Activated B cell treated with CpG ODN at 0.5 μM for 24 hours (primary cell): ENCODE results near the gene DENND6B. TPM values are rescaled to one million over a fixed set of nuclear protein-coding genes. Genes with fewer than 3 reads are reported as not detected.

ENCODE experiments used
- ATAC-seq: fragments of 200-7000 bp; cut with Tn5 transposase; one replicate; pipeline ENCODE4 v1.10.0; 2021; ENCODE audit warnings: low read depth, mild to moderate bottlenecking, moderate library complexity
- CTCF ChIA-PET: fragments of 350-600 bp; sonication (Branson Sonifier 250); formaldehyde crosslinking; loops from one replicate; lab custom pipeline; 2021; ENCODE audit warnings: antibody characterized with exemption; lab: Charles Lee
- POLR2A ChIA-PET: fragments of 350-600 bp; sonication (Branson Sonifier 250); formaldehyde crosslinking; loops from one replicate; lab custom pipeline; 2021; ENCODE audit warnings: antibody characterized with exemption; lab: Charles Lee
- DNase-seq: peaks from one replicate; pipeline ENCODE4 v3.0.0; 2022
- H3K27ac Mint-ChIP-seq: one replicate; pipeline ENCODE4 v1.8.0; 2020; ENCODE audit warnings: mixed read lengths
- H3K27me3 Mint-ChIP-seq: one replicate; pipeline ENCODE4 v1.8.0; 2021; ENCODE audit warnings: mixed read lengths
- H3K36me3 Mint-ChIP-seq: one replicate; pipeline ENCODE4 v1.8.0; 2021; ENCODE audit warnings: low read depth, mixed read lengths
- H3K4me1 Mint-ChIP-seq: one replicate; pipeline ENCODE4 v1.8.0; 2021; ENCODE audit warnings: mixed read lengths
- H3K4me3 Mint-ChIP-seq: one replicate; pipeline ENCODE4 v1.8.0; 2020; ENCODE audit warnings: mild to moderate bottlenecking, mixed read lengths
- H3K9me3 Mint-ChIP-seq: one replicate; pipeline ENCODE4 v1.8.0; 2020; ENCODE audit warnings: mixed read lengths
- CTCF ChIP-seq: fragments of 200-600 bp; IDR thresholded peaks from one replicate; pipeline ENCODE4 v1.8.0; 2022; ENCODE audit warnings: antibody characterized with exemption, mild to moderate bottlenecking
- intact Hi-C: fragments of 100-400 bp; cut with micrococcal nuclease; formaldehyde crosslinking; loops from one replicate; pipeline ENCODE4 v1.15.1; 2024
- total RNA-seq: library from RNA; stranded (reverse); gene quantifications from 2 replicates; pipeline ENCODE4 v1.2.3, GENCODE V29; 2022

The DENND6B gene
- total RNA-seq, 1 donor from 2014 or later, result 5.2 TPM

- intact Hi-C loops, result no loop called here
- Mint-ChIP-seq H3K27ac (no peak overlapping the region), H3K36me3 (no peaks in the 10 kb centered on the region), H3K9me3 (no peaks in the 10 kb centered on the region), H3K4me1 (peaks cover 20% of the 10 kb centered on the region), H3K4me3 (no peak overlapping the region), H3K27me3 (peaks cover 9% of the 10 kb centered on the region)
- DNase-seq, result no peak
- POLR2A ChIA-PET, result interaction anchor here (1.0 kb wide), 1 partner anchor 14 kb away, joined by 3 read pairs; the partner anchor contains the start of gene HDAC10
- CTCF ChIA-PET, result no interaction called here
- TF ChIP-seq CTCF, result no peak
- ATAC-seq, result no peak
Observed at GRCh38 chr22:50264946-50265669, 61.7 kb downstream of the DENND6B start.

- CTCF ChIA-PET, result interaction anchor here (1.4 kb wide), 1 partner anchor 11 kb away, joined by 3 read pairs; no protein-coding TSS in a partner anchor
- Mint-ChIP-seq H3K4me3 (no peak overlapping the region), H3K4me1 (peaks cover 20% of the 10 kb centered on the region), H3K27ac (no peak overlapping the region), H3K36me3 (no peaks in the 10 kb centered on the region), H3K9me3 (no peaks in the 10 kb centered on the region), H3K27me3 (peaks cover 9% of the 10 kb centered on the region)
- POLR2A ChIA-PET, result interaction anchor here (0.6 kb wide), 1 partner anchor 244 kb away, joined by 4 read pairs; the partner anchor contains the start of gene NCAPH2
- intact Hi-C loops, result no loop called here
- no peak for DNase-seq
- TF ChIP-seq CTCF, result no peak
- no peak for ATAC-seq
Observed at GRCh38 chr22:50264104-50264745, 62.6 kb downstream of the DENND6B start.

GRCh38 chr22:50262973-50263617 is 63.7 kb downstream of the DENND6B start:
- POLR2A ChIA-PET, result interaction anchor here (4.2 kb wide), 1 partner anchor 12 kb away, joined by 17 read pairs; the partner anchor contains the start of gene HDAC10
- no peak for DNase-seq
- CTCF ChIA-PET, result interaction anchor here (1.4 kb wide), 1 partner anchor 10 kb away, joined by 3 read pairs; no protein-coding TSS in a partner anchor
- no peaks in the 10 kb centered on the region for H3K36me3 Mint-ChIP-seq
- TF ChIP-seq CTCF, result no peak
- no peaks in the 10 kb centered on the region for H3K9me3 Mint-ChIP-seq
- no peak overlapping the region for H3K27ac Mint-ChIP-seq
- no peak for ATAC-seq
- peaks cover 18% of the 10 kb centered on the region for H3K4me1 Mint-ChIP-seq
- intact Hi-C loops, result loop anchor here (1.0 kb wide), 1 partner anchor 7 kb away; the partner anchor contains the start of gene MAPK11
- no peak overlapping the region for H3K4me3 Mint-ChIP-seq
- H3K27me3 Mint-ChIP-seq, result peaks cover 13% of the 10 kb centered on the region

GRCh38 chr22:50262460-50262911 is 64.3 kb downstream of the DENND6B start:
- no peak overlapping the region for H3K27ac Mint-ChIP-seq
- intact Hi-C loops, result loop anchor here (1.0 kb wide), 1 partner anchor 8 kb away; the partner anchor contains the start of gene MAPK11
- peak overlapping the region; percentile 72 for H3K4me3 Mint-ChIP-seq
- no peak for DNase-seq
- H3K4me1 Mint-ChIP-seq, result peaks cover 18% of the 10 kb centered on the region
- no peaks in the 10 kb centered on the region for H3K36me3 Mint-ChIP-seq
- peak; percentile 72 for ATAC-seq
- ChIA-PET POLR2A (interaction anchor here (4.2 kb wide), 1 partner anchor 12 kb away, joined by 17 read pairs; the partner anchor contains the start of gene HDAC10), CTCF (interaction anchor here (0.5 to 1.4 kb wide), 2 partner anchors 9 to 98 kb away, joined by 3 read pairs; no protein-coding TSS in a partner anchor)
- H3K27me3 Mint-ChIP-seq, result peaks cover 13% of the 10 kb centered on the region
- H3K9me3 Mint-ChIP-seq, result no peaks in the 10 kb centered on the region
- no peak for TF ChIP-seq CTCF
